ENCODE data around the gene PRKN. TPM values are rescaled to one million over a fixed set of nuclear protein-coding genes. Genes with fewer than 3 reads are reported as not detected.

The PRKN gene
- total and polyA plus RNA-seq, 2 experiments from 2014 or later = 0.10 to 0.84 TPM

- TF ChIP-seq ZNF462 (CRISPR knock-in tag; IDR thresholded peaks at IDR 0.05) (no peak), CTCF (conservative IDR thresholded peaks at IDR 0.05; ENCODE audit: low read depth in 2 of 2) (no peak), NANOG (IDR thresholded peaks at IDR 0.05; ENCODE audit: borderline replicate concordance) (no peak), EZH2phosphoT487 (IDR thresholded peaks at IDR 0.05; ENCODE audit: unreplicated experiment) (no peak)
These were observed 610.6 kb downstream of the PRKN start (continued) for GRCh38 chr6:162116902-162117525.

- Mint-ChIP-seq H3K4me1 (peaks cover 11% of the 10 kb centered on the region; the same call in 2 of the 3 replicates), H3K36me3 (ENCODE audit: low read depth) (no peaks in the 10 kb centered on the region; the same call in 2 of the 3 replicates), H3K9me3 (peaks cover 3% of the 10 kb centered on the region; the same call in 1 of the 3 replicates), H3K4me3 (no peak overlapping the region), H3K27ac (no peak overlapping the region), H3K27me3 (ENCODE audit: insufficient read depth, low read depth, poor library complexity) (peaks cover 3% of the 10 kb centered on the region)
- Histone ChIP-seq H2AFZ (no peak overlapping the region), H3K4me2 (no peak overlapping the region), H3K27me3 (ENCODE audit: insufficient read depth) (no peaks in the 10 kb centered on the region), H3K9me2 (ENCODE audit: insufficient read depth) (0 out of 2 replicates have a peak, but pooled peaks cover 3% of the 10 kb centered on the region), H4K20me1 (replicated peaks; ENCODE audit: insufficient read depth) (no peaks in the 10 kb centered on the region), H3K79me2 (replicated peaks; ENCODE audit: insufficient read depth) (no peaks in the 10 kb centered on the region), H3F3A (replicated peaks; ENCODE audit: low read depth) (no peaks in the 10 kb centered on the region), H3K27ac (ENCODE audit: low read depth) (no peak overlapping the region), H3K36me3 (ENCODE audit: insufficient read depth) (no peaks in the 10 kb centered on the region), H3K4me3 (no peak overlapping the region), H3K4me1 (ENCODE audit: insufficient read depth) (peaks cover 8% of the 10 kb centered on the region; the same call in 1 of the 2 replicates)
- DNase-seq (ENCODE audit: low spot score) (no peak), ATAC-seq (no peak)
- TF ChIP-seq POLR2AphosphoS5 (IDR thresholded peaks at IDR 0.05; ENCODE audit: low read depth) = no peak
- no peak for TF ChIP-seq CTCF (conservative IDR thresholded peaks at IDR 0.05; ENCODE audit: low read depth in 2 of 2)
- TF ChIP-seq EZH2phosphoT487 (IDR thresholded peaks at IDR 0.05; ENCODE audit: unreplicated experiment) = no peak
- TF ChIP-seq EZH2 (IDR thresholded peaks at IDR 0.05; ENCODE audit: low read depth, unreplicated experiment) = no peak
- TF ChIP-seq, protein P1, sequence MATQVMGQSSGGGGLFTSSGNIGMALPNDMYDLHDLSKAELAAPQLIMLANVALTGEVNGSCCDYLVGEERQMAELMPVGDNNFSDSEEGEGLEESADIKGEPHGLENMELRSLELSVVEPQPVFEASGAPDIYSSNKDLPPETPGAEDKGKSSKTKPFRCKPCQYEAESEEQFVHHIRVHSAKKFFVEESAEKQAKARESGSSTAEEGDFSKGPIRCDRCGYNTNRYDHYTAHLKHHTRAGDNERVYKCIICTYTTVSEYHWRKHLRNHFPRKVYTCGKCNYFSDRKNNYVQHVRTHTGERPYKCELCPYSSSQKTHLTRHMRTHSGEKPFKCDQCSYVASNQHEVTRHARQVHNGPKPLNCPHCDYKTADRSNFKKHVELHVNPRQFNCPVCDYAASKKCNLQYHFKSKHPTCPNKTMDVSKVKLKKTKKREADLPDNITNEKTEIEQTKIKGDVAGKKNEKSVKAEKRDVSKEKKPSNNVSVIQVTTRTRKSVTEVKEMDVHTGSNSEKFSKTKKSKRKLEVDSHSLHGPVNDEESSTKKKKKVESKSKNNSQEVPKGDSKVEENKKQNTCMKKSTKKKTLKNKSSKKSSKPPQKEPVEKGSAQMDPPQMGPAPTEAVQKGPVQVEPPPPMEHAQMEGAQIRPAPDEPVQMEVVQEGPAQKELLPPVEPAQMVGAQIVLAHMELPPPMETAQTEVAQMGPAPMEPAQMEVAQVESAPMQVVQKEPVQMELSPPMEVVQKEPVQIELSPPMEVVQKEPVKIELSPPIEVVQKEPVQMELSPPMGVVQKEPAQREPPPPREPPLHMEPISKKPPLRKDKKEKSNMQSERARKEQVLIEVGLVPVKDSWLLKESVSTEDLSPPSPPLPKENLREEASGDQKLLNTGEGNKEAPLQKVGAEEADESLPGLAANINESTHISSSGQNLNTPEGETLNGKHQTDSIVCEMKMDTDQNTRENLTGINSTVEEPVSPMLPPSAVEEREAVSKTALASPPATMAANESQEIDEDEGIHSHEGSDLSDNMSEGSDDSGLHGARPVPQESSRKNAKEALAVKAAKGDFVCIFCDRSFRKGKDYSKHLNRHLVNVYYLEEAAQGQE (IDR thresholded peaks at IDR 0.05; ENCODE audit: unreplicated experiment) = no peak
These were observed 618.0 kb downstream of the PRKN start for GRCh38 chr6:162109480-162110050.

Data from GM23338 (cell line).